ENCODE data around the gene DNASE1.
A peak's percentile ranks its signal among the peaks of the same experiment; 100 is the strongest.
"Not testable (repeated sequence)": the region's sequence is repeated elsewhere in the genome, so short reads cannot be mapped to it uniquely, and the experiment has no call there.

The DNASE1 gene

GRCh38 chr16:3641801-3642396, 12.6 kb upstream of the DNASE1 start:
- no peak for DNase-seq

DNA sequence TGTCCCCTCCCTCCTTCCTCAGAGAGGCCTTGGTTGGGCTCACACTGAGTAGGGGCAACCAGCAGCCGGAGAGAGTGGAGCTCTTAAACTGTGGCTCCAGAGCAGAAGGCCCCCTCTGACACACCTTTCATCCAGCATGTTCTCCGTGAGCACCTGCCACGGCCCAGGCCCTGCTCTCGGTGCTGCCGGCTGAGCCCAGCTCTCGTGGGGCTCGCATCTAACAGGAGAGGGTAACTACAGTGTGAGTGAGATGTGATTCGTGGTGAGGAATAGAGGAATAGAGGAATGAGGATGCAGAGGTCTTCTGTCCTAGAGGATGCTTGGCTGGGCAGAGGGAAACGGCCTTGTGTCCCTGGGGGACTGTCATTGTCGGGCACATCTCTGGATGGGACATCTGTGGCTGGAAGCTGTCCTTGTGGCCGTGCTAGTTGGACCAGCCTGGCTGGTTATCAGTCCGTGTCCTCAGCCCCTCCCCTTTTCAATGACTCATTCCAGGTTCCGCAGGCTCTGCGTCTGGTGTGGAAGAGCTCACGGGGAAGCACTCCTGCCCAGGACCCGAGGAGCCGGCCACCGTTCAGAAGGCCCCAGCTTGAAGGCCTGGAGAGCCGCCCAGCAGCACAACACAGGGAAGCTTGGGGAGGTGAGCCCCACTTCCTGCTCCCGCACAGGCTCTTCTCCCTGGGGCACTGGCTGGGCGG, 11.9 kb upstream of the DNASE1 start:
- no peak for DNase-seq

- no peak for DNase-seq
Observed at GRCh38 chr16:3643095-3643730, 11.3 kb upstream of the DNASE1 start.

GRCh38 chr16:3645108-3645503, 9.4 kb upstream of the DNASE1 start:
- DNase-seq, result no peak

DNA sequence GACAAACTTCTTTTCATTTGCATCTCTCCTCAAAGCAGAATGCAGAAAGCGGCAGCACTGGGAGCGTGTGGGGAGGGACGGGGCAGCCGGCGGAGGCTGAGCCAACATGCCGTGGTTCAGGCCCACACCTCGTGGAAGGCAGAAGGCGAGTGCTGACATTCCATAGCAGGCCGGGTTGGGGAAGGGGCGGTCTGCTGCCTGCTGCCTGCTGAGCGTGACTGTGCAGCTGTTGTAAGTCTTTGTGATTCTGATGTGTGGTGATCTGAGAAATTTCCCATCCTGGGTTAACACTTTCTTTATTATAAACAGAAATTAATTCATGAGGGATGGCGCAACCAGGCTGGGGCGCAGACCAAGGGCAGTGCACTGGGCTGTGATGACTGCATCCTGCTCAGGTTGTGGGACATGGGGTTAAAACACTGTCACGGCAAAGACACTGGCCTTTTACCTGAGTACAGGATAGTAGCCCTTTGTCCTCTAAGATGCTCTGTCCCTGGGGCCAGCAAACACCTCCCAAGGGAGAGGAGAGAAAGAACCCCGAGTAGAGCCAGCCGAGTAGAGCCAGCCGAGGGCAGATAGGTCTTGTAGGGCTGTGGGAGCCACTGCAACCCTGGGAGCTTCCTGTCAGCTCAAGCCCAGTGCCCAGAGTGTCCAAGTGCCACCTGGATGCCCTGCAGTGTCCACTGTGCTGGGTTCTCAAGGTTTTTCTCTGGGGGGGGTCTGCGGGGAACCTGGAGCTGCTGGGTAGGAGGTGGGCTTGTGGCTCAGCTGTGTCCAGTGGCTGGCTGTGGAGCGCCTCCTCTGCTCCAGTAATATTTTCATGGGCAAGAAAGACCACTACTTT, 8.8 kb upstream of the DNASE1 start:
- DNase-seq, result no peak

- DNase-seq, result no peak
Observed at GRCh38 chr16:3646348-3646920, 8.1 kb upstream of the DNASE1 start.

DNA sequence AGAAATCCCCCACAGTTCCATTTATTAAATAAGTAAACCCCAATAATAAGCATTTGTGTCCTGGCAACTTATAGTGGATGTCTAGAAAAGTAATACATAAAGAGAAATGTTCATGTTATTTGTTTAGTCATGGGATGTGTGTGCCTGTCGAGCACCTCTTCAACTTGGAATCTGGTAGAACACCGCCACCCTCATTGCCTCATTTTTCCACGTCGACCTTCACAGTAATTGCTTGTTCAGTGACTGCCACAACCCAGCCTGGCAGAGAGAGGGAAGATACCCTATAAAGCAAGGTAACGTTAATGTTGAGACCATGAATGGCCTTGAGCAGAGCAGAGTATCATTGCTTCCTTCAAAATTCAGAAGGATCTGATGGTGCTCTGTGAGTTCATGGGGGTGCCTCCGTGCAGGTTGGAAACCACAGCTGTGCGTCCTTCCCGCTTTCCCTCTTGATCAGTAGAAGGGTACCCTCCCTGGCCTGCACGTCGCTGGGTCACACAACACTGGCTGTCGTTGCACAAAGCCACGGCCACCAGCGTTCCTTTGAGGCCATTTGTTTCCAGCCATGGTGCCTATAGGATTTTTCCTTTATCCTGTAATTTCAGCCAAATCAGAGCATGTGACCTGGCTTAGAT, 3.7 kb upstream of the DNASE1 start:
- no peak for DNase-seq

GRCh38 chr16:3651461-3652372, 2.8 kb upstream of the DNASE1 start:
- no peak for DNase-seq

GRCh38 chr16:3652373-3653195, 1.9 kb upstream of the DNASE1 start:
- no peak for DNase-seq

DNA sequence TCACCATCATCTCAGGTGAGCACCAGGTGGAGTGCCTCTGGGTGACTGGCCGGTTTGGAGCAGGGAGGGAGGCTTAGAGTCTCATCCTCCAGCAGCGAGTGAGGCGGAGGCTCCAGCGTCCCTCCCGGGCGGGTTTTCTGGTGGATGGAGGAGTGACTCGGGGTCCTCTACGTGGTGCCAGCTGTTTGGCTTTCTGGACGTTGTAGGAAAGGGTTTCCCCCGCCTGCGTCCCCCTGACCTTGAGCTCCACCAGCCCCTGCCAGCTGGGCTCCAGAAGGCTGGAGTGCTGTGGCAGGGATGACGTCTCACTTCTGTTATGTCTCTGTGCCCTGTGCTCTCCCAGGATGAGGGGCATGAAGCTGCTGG, 522 bp downstream of the DNASE1 start:
- peak; percentile 7 for DNase-seq

GRCh38 chr16:3655396-3656159, 1.1 kb downstream of the DNASE1 start:
- DNase-seq, result peak; percentile 9

DNA sequence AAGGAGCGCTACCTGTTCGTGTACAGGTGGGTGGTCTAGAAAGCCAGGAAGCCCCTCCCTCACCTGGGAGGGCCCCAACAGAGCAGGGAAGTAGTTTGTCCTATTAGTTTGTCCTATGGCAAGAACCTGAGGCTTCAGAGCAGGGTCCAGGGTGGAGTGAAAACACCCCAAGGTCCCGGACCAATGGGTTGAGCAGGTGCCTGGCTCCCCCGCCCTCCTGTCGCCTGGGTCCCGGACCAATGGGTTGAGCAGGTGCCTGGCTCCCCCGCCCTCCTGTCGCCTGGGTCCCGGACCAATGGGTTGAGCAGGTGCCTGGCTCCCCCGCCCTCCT, 1.6 kb downstream of the DNASE1 start:
- DNase-seq, result not testable (repeated sequence)

DNA sequence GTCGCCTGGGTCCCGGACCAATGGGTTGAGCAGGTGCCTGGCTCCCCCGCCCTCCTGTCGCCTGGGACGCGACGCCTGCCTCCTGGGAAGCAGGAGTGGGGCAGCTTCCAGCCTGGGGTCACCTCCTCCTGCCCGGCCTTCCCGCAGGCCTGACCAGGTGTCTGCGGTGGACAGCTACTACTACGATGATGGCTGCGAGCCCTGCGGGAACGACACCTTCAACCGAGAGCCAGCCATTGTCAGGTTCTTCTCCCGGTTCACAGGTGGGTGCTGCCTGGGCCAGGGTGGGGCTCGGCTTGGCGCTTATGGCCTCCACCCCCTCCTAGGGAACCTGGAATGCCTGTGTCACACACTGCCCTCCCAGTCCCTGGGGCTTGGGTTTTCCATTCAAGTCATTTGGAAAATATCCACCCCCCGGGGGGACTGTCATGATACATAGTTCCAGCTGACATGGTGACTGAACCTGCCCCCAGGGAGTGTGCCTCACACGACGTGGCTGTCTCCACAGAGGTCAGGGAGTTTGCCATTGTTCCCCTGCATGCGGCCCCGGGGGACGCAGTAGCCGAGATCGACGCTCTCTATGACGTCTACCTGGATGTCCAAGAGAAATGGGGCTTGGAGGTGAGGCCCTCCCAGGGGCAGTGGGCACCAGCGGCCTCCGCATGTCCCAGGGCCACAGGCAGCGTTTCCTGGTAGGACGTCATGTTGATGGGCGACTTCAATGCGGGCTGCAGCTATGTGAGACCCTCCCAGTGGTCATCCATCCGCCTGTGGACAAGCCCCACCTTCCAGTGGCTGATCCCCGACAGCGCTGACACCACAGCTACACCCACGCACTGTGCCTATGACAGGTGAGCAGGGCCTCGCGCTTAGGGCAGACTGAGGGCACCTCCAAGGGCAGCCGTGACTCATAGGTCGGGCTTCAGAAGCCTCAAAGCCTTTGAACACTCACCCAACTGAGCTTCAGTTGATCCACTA, 2.3 kb downstream of the DNASE1 start:
- peak; percentile 36 for DNase-seq

GRCh38 chr16:3659251-3659650, 4.8 kb downstream of the DNASE1 start:
- no peak for DNase-seq

DNA sequence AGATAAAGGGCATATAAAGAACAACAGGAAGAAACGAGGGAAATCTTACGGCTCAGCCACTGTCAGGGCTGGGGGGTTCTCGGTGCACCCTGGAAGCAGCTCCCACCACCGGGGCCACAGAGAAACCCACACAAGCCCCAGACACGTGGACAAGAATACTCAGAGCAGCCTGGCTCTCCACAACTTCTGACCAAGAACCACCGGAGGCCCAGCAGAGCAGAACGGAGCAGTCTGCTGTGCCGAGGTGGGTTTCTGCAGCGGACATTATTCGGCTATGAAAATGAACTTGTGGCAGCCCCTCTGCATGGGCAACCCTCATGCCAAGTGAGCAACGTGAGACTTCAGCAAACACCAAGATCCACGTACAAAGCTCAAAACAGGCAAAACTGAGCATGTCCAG, 6.8 kb downstream of the DNASE1 start:
- DNase-seq, result no peak

DNA sequence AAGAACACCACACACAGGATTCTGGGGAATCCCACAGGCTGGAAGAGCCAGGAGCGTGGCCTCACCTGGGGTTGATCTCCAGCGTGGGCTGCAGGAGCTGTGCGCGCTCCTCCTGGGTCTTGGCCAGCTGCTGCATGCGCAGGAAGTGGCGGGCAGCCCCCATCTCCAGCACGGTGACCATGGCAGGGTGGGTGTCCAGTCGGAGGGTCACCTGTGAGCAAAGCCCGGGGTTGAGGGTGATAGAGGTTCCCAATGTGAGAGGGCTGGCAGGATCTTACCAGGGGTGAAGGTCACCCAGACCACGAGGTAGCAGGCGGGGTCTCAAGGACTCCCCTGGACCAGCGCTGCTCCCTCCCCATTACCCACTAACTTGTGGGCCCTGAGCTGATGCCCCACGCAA, 7.4 kb downstream of the DNASE1 start:
- no peak for DNase-seq

- no peak for DNase-seq
Observed at GRCh38 chr16:3662601-3663000, 8.1 kb downstream of the DNASE1 start.

GRCh38 chr16:3664187-3664896, 9.9 kb downstream of the DNASE1 start:
- no peak for DNase-seq

Data from activated naive CD4-positive, alpha-beta T cell treated with anti-CD3 and anti-CD28 coated beads, Interleukin-2, amount 50 U/mL, for 16 hours (primary cell).